ENCODE data around the gene MRPL45. TPM values are rescaled to one million over a fixed set of nuclear protein-coding genes. Genes with fewer than 3 reads are reported as not detected.
A peak's percentile ranks its signal among the peaks of the same experiment; 100 is the strongest.
"Not testable (repeated sequence)": the region's sequence is repeated elsewhere in the genome, so short reads cannot be mapped to it uniquely, and the experiment has no call there.

The MRPL45 gene
- total and polyA plus RNA-seq, 2 of the 13 experiments (the other 11 are each of a cell fraction or from before 2014, with no cell fraction given), result 89.5 to 157 TPM

- Histone ChIP-seq H2AFZ (ENCODE audit: low read length) (peak overlapping the region; percentile 31), H3K9ac (ENCODE audit: insufficient read depth, low read depth, low read length) (peak overlapping the region; percentile 45; the same call in 1 of the 2 replicates), H3K4me2 (ENCODE audit: low read depth, low read length) (peak overlapping the region; percentile 79), H3K4me3 (replicated peaks in 1 of 3; ENCODE audit: insufficient read depth in 1 of 3, low read depth in 2 of 3, low read length in 3 of 3) (peak overlapping the region; percentile 36 to 82 (median 45); a peak in 5 of 6 replicates)
- H3K4me1 ChIP-seq (ENCODE audit: insufficient read depth, low read length); H3K36me3 ChIP-seq (replicated peaks in 1 of 2; ENCODE audit: control insufficient read depth in 1 of 2, insufficient read depth in 2 of 2, low read length in 2 of 2); H3K9me3 ChIP-seq (ENCODE audit: low read length); H3K27ac ChIP-seq (ENCODE audit: extremely low read length, insufficient read depth, low read length); in situ Hi-C loops (cut with HindIII; ENCODE audit: extremely low pct_ligation_motif_present, low pct_unique_long_range_greater_than_20kb); FAIRE-seq; CTCF ChIA-PET (ENCODE audit: low intra/inter-chr PET ratio, low total read pairs); H3K79me2 ChIP-seq (ENCODE audit: insufficient read depth, low read length); BruUV-seq (replicated peaks); H4K20me1 ChIP-seq (ENCODE audit: insufficient read depth, low read length); H3K27me3 ChIP-seq (ENCODE audit: control insufficient read depth in 1 of 2, insufficient read depth in 2 of 2, low read length in 2 of 2); intact Hi-C loops (cut with micrococcal nuclease; ENCODE audit: unreplicated experiment); TF ChIP-seq CREB1 (CRISPR knock-in tag; IDR thresholded peaks at IDR 0.05); ATF7 (CRISPR knock-in tag; IDR thresholded peaks at IDR 0.05); FOXP1 (IDR thresholded peaks at IDR 0.05): not testable (repeated sequence)
- POLR2A ChIA-PET, result interaction anchor here (1.2 to 1.4 kb wide), 2 partner anchors 39 to 119 kb away, joined by 4 to 9 read pairs; no protein-coding TSS in a partner anchor
- TF ChIP-seq CEBPG (CRISPR knock-in tag; IDR thresholded peaks at IDR 0.05) (0 out of 2 replicates have a peak, but pooled peaks have one; percentile 12), CREB1 (IDR thresholded peaks at IDR 0.05) (0 out of 2 replicates have a peak, but pooled peaks have one; percentile 3), MNT (IDR thresholded peaks at IDR 0.05) (peak; percentile 6; the same call in 1 of the 2 replicates), ZNF264 (CRISPR knock-in tag; IDR thresholded peaks at IDR 0.05) (0 out of 2 replicates have a peak, but pooled peaks have one; percentile 14), RAD51 (IDR thresholded peaks at IDR 0.05; ENCODE audit: borderline replicate concordance) (peak; percentile 24; the same call in 1 of the 2 replicates), ZNF441 (CRISPR knock-in tag; IDR thresholded peaks at IDR 0.05; ENCODE audit: borderline replicate concordance) (peak; percentile 93), ZFAT (CRISPR knock-in tag; conservative IDR thresholded peaks at IDR 0.05) (peak; percentile 96), ZFP90 (CRISPR knock-in tag; IDR thresholded peaks at IDR 0.05; ENCODE audit: borderline replicate concordance) (0 out of 2 replicates have a peak, but pooled peaks have one; percentile 40), PHF5A (CRISPR knock-in tag; IDR thresholded peaks at IDR 0.05; ENCODE audit: low read depth, unreplicated experiment) (peak; percentile 0), HOXA5 (CRISPR knock-in tag; IDR thresholded peaks at IDR 0.05) (0 out of 2 replicates have a peak, but pooled peaks have one; percentile 24), KLF16 (CRISPR knock-in tag; IDR thresholded peaks at IDR 0.05) (peak in 1 of 2 experiments; percentile 4; a peak in 1 of 4 replicates), ATF7 (IDR thresholded peaks at IDR 0.05) (0 out of 2 replicates have a peak, but pooled peaks have one; percentile 47), FOXP1 (CRISPR knock-in tag; IDR thresholded peaks at IDR 0.05) (0 out of 2 replicates have a peak, but pooled peaks have one; percentile 5), ZNF777 (CRISPR knock-in tag; IDR thresholded peaks at IDR 0.05) (0 out of 2 replicates have a peak, but pooled peaks have one; percentile 11)
- TF ChIP-seq, protein P1, sequence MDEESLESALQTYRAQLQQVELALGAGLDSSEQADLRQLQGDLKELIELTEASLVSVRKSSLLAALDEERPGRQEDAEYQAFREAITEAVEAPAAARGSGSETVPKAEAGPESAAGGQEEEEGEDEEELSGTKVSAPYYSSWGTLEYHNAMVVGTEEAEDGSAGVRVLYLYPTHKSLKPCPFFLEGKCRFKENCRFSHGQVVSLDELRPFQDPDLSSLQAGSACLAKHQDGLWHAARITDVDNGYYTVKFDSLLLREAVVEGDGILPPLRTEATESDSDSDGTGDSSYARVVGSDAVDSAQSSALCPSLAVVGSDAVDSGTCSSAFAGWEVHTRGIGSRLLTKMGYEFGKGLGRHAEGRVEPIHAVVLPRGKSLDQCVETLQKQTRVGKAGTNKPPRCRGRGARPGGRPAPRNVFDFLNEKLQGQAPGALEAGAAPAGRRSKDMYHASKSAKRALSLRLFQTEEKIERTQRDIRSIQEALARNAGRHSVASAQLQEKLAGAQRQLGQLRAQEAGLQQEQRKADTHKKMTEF (CRISPR knock-in tag; IDR thresholded peaks at IDR 0.05), result peak; percentile 20
- TF ChIP-seq, protein P2, sequence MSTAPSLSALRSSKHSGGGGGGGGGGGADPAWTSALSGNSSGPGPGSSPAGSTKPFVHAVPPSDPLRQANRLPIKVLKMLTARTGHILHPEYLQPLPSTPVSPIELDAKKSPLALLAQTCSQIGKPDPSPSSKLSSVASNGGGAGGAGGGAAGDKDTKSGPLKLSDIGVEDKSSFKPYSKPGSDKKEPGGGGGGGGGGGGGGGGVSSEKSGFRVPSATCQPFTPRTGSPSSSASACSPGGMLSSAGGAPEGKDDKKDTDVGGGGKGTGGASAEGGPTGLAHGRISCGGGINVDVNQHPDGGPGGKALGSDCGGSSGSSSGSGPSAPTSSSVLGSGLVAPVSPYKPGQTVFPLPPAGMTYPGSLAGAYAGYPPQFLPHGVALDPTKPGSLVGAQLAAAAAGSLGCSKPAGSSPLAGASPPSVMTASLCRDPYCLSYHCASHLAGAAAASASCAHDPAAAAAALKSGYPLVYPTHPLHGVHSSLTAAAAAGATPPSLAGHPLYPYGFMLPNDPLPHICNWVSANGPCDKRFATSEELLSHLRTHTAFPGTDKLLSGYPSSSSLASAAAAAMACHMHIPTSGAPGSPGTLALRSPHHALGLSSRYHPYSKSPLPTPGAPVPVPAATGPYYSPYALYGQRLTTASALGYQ (CRISPR knock-in tag; IDR thresholded peaks at IDR 0.05), result 0 out of 2 replicates have a peak, but pooled peaks have one; percentile 20
- WGBS (ENCODE audit: low lambda C conversion rate), result 2% methylated on average over 18 of the region's 21 CpGs
- DNase-seq (ENCODE audit: low spot score) (peak; percentile 13), ATAC-seq (peak; percentile 2; the same call in 1 of the 3 replicates)
Measured at GRCh38 chr17:38295602-38296365, 1.2 kb upstream of the MRPL45 start.
